Upper lobe of left lung (tissue), 6 donors: ENCODE data around the gene METTL18. TPM values are rescaled to one million over a fixed set of nuclear protein-coding genes. Genes with fewer than 3 reads are reported as not detected.
"Not testable (repeated sequence)": the region's sequence is repeated elsewhere in the genome, so short reads cannot be mapped to it uniquely, and the experiment has no call there.

Source experiments
- ATAC-seq, 2 donors: fragments of 200-7000 bp; cut with Tn5 transposase; one replicate each; pipeline ENCODE4 v1.9.1; 2022; ENCODE audit warnings: mild to moderate bottlenecking in 2 of 2, moderate library complexity in 2 of 2; ENCODE audit not compliant: low FRiP score in 2 of 2
- DNase-seq, 2 donors: peaks; one replicate each; pipeline ENCODE4 v3.0.0-alpha.2; 2019 to 2020
- H3K27ac ChIP-seq, 4 donors: fragments of 200-600 bp; sonication (generic); one replicate each; pipeline ENCODE4 v1.5.1; 2016 to 2019
- H3K27me3 ChIP-seq, 4 donors: fragments of 200-600 bp; sonication (generic); one replicate each; pipeline ENCODE4 v1.5.1; 2017 to 2019
- H3K36me3 ChIP-seq, 4 donors: fragments of 200-600 bp; sonication (generic); one replicate each; pipeline ENCODE4 v1.5.1; 2016 to 2019
- H3K4me1 ChIP-seq, 4 donors: fragments of 200-600 bp; sonication (generic); one replicate each; pipeline ENCODE4 v1.5.1; 2018 to 2019
- H3K4me3 ChIP-seq, 4 donors: fragments of 200-600 bp; sonication (generic); one replicate each; pipeline ENCODE4 v1.5.1; 2017 to 2019; ENCODE audit warnings: mild to moderate bottlenecking in 2 of 4, moderate library complexity in 1 of 4
- H3K9me3 ChIP-seq, 4 donors: fragments of 200-600 bp; sonication (generic); one replicate each; pipeline ENCODE4 v1.5.1; 2018 to 2019
- EP300 ChIP-seq, 4 donors: sonication (generic); formaldehyde crosslinking; IDR thresholded peaks; one replicate each; pipeline ENCODE4 v1.5.1; 2017; ENCODE audit warnings: antibody characterized with exemption in 4 of 4, control low read depth in 2 of 4
- POLR2A ChIP-seq, 4 donors: fragments of 450-650 bp; IDR thresholded peaks; one replicate each; pipeline ENCODE4 v1.5.1; 2016 to 2017; ENCODE audit warnings: antibody characterized with exemption in 4 of 4, mild to moderate bottlenecking in 2 of 4
- POLR2AphosphoS5 ChIP-seq, 2 donors: sonication (generic); formaldehyde crosslinking; IDR thresholded peaks; one replicate each; pipeline ENCODE4 v1.5.1; 2017; ENCODE audit warnings: antibody characterized with exemption in 2 of 2
- whole genome bisulfite sequencing, 2 donors: methylation state at CpG; one replicate each; pipeline ENCODE4 v1.1.5; 2017 to 2018; 5-methylcytosine and 5-hydroxymethylcytosine counted together
- total RNA-seq, 6 donors: library from RNA; depleted of rRNA in 4 of 6; stranded (reverse); fragments of >200 nt in 4 of 6; gene quantifications; one replicate each; pipeline versions ENCODE4 v1.1.0 to v1.2.1, GENCODE V29; 2016 to 2021
- TF ChIP-seq, protein P1 (sequence below), 6 experiments: fragments of 450-650 bp in 4 of 6; fragments of 200-600 bp in 2 of 6; sonication (generic) in 2 of 6; IDR thresholded peaks; one replicate each; pipeline ENCODE4 v1.5.1; 2016 to 2019; ENCODE audit warnings: antibody characterized with exemption in 6 of 6
- donor health status: DM: no; HTN: no; CAD: no; lungs with moderate emphysema.
- donor health status: DM: no; HTN: yes; CAD: no; lungs with severe emphysema.

Gene METTL18
- total RNA-seq, 6 donors from 2014 or later, result 0.44 to 7.5 (median 4.9) TPM

DNA sequence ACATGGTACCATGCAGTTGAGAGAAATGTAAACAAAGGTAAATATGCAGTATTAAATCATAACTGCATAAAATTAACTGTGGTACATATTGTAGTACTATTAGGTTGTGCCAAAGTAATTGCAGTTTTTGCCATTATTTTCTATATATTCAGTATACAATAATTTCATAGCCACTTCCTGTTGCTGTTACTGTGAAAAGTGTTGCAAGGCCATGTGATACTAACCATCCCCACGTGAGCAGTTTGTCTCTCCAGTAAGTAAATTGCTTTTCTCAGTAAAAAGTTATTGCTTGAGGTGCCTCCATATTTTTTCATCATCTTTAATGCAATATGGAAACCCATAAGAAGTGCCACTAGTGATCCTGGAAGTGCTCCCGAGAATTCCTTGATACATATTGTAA lies 19.6 kb upstream of the METTL18 start:
- H3K27me3 ChIP-seq, result no peaks in the 10 kb centered on the region
- no peak for DNase-seq
- H3K4me3 ChIP-seq, result no peak overlapping the region
- H3K27ac ChIP-seq, result no peak overlapping the region
- no peaks in the 10 kb centered on the region for H3K36me3 ChIP-seq
- no peak for ATAC-seq
- TF ChIP-seq POLR2A (IDR thresholded peaks at IDR 0.05) (no peak), POLR2AphosphoS5 (IDR thresholded peaks at IDR 0.05) (no peak), EP300 (IDR thresholded peaks at IDR 0.05) (no peak)
- TF ChIP-seq, protein P1, sequence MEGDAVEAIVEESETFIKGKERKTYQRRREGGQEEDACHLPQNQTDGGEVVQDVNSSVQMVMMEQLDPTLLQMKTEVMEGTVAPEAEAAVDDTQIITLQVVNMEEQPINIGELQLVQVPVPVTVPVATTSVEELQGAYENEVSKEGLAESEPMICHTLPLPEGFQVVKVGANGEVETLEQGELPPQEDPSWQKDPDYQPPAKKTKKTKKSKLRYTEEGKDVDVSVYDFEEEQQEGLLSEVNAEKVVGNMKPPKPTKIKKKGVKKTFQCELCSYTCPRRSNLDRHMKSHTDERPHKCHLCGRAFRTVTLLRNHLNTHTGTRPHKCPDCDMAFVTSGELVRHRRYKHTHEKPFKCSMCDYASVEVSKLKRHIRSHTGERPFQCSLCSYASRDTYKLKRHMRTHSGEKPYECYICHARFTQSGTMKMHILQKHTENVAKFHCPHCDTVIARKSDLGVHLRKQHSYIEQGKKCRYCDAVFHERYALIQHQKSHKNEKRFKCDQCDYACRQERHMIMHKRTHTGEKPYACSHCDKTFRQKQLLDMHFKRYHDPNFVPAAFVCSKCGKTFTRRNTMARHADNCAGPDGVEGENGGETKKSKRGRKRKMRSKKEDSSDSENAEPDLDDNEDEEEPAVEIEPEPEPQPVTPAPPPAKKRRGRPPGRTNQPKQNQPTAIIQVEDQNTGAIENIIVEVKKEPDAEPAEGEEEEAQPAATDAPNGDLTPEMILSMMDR (IDR thresholded peaks at IDR 0.05), result no peak
- no peaks in the 10 kb centered on the region for H3K4me1 ChIP-seq
- H3K9me3 ChIP-seq, result no peaks in the 10 kb centered on the region
- WGBS, 2 donors, result 50% methylated on average over 2 of the region's 2 CpGs

DNA sequence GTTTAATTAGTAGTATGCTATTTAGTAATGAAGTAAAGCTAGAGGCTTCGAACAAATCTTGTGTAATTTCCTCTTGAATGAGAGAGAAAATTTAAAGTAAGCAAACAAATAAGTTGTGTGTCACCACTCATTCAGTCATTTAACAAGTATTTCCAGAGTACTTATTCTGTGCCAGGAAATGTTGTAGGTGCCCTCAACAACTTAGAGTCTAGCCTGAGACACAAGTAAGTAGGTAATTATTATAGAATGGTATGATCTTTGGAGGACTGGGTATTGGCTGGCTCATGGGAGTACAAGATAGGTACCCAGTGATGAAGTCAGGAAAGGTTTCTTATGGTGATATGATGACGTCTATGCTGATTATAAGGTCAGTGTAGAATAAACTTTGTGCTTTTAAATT lies 17.4 kb upstream of the METTL18 start:
- no peak for TF ChIP-seq POLR2A (IDR thresholded peaks at IDR 0.05)
- TF ChIP-seq POLR2AphosphoS5 (IDR thresholded peaks at IDR 0.05), result no peak
- TF ChIP-seq, protein P1 (IDR thresholded peaks at IDR 0.05), result no peak
- TF ChIP-seq EP300 (IDR thresholded peaks at IDR 0.05), result no peak
- no peak for DNase-seq
- Histone ChIP-seq H3K4me3 (no peak overlapping the region), H3K36me3 (peaks cover 0 to 12% (median 0%) of the 10 kb centered on the region in 4 donors), H3K9me3 (no peaks in the 10 kb centered on the region), H3K27ac (no peak overlapping the region), H3K27me3 (no peaks in the 10 kb centered on the region), H3K4me1 (no peaks in the 10 kb centered on the region)
- 47 to 80% methylated on average over 2 of the region's 2 CpGs for WGBS, 2 donors
- peak in 1 of 2 donors; percentile 75 for ATAC-seq

DNA sequence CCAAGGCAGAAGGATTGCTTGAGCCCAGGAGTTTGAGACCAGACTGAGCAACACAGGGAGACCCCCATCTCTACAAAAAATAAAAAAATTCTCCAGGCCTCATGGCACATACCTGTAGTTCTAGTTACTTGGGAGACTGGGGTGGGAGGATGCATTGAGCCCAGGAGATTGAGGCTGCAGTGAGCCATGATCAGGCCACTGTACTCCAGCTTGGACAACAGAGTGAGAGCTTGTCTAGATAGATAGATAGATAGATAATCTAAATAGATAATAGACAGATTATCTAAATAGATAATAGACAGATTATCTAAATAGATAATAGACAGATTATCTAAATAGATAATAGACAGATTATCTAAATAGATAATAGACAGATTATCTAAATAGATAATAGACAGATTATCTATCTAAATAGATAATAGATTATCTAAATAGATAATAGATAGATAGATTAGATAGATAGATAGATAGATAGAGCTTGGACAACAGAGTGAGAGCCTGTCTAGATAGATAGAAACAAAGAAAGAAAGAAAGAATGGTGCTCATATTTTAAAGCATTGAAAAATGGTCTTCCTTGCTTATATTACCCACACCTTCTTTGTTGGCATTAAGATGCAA lies 16.8 kb upstream of the METTL18 start:
- not testable (repeated sequence) for ATAC-seq

DNA sequence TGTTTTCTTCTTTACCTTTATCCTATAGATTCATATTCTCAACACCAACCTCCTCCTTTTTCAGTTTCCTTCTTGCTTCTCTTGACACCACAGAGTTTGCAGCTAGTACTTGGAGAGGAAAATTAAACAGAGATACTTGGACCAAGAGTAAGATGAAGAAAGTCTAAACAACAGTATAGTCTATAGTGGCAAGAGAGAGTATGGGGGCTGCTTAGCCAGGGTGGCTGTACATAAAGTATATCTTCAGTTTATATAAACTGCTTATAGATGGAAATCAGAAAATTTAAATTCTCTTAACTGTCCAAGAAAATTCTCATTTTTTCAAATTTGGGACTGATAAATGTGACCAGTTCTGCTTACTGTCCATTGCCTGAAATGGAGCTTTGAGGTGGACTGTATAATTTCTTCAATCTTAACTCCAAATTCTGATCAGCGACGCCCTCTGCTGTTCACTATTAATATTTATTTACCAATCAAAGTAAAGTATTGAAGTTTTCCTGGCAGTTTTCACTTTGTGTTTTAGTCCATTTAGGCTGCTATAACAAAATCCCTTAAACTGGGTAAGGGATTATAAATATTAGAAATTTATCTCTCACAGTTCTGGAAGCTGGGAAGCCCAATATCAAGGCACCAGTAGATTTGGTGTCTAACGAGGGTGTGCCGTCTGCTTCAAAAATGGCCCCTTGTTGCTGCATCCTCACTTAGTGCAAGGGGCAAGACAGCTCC lies 14.8 kb upstream of the METTL18 start:
- DNase-seq, result no peak
- H3K9me3 ChIP-seq, result no peaks in the 10 kb centered on the region
- no peaks in the 10 kb centered on the region for H3K27me3 ChIP-seq
- no peak overlapping the region for H3K27ac ChIP-seq
- peaks cover 0 to 38% (median 0%) of the 10 kb centered on the region in 4 donors for H3K36me3 ChIP-seq
- TF ChIP-seq, protein P1 (IDR thresholded peaks at IDR 0.05), result peak; percentile 32 to 59 (median 47)
- no peak for TF ChIP-seq POLR2A (IDR thresholded peaks at IDR 0.05)
- no peak for TF ChIP-seq POLR2AphosphoS5 (IDR thresholded peaks at IDR 0.05)
- no peaks in the 10 kb centered on the region for H3K4me1 ChIP-seq
- ATAC-seq, result peak in 1 of 2 donors; percentile 68
- WGBS, 2 donors, result 61 to 62% methylated on average over 4 of the region's 4 CpGs
- H3K4me3 ChIP-seq, result no peak overlapping the region

More for the DNA sequence above, 16.8 kb upstream of the METTL18 start:
- H3K9me3 ChIP-seq, H3K27me3 ChIP-seq, DNase-seq, H3K4me1 ChIP-seq, H3K4me3 ChIP-seq, H3K27ac ChIP-seq: not testable (repeated sequence)
- peaks cover 0 to 18% (median 0%) of the 10 kb centered on the region in 4 donors for H3K36me3 ChIP-seq

DNA sequence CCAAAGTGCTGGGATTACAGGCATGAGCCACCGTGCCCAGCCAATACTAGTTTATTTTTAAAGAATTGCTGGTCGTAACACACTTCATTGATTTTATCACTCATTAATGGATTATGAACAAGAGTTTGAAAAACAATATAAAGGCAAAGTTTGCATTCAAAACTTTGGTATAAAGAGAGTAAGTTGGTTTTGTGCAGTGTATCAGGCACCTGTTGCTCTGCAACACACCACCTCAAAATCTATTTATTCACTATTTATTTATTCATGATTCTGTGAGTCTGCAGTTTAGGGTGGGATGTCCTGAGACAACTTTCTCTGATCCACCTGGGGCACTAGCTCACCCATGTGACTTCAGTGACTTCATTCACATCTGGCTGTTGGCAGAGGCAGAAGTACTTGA lies 10.2 kb upstream of the METTL18 start:
- DNase-seq, result no peak
- TF ChIP-seq, protein P1 (IDR thresholded peaks at IDR 0.05), result no peak
- TF ChIP-seq POLR2AphosphoS5 (IDR thresholded peaks at IDR 0.05) (no peak), EP300 (IDR thresholded peaks at IDR 0.05) (no peak), POLR2A (IDR thresholded peaks at IDR 0.05) (no peak)
- Histone ChIP-seq H3K36me3 (peaks cover 0 to 54% (median 0%) of the 10 kb centered on the region in 4 donors), H3K4me1 (no peaks in the 10 kb centered on the region), H3K27me3 (no peaks in the 10 kb centered on the region), H3K27ac (no peak overlapping the region), H3K4me3 (no peak overlapping the region), H3K9me3 (no peaks in the 10 kb centered on the region)
- 94% methylated on average over 2 of the region's 2 CpGs for WGBS, 2 donors
- ATAC-seq, result no peak
